Fibroblast of villous mesenchyme (primary cell): ENCODE measurements around the gene RNASE8. TPM values are rescaled to one million over a fixed set of nuclear protein-coding genes. Genes with fewer than 3 reads are reported as not detected.

Experiments
- DNase-seq: peaks from one replicate; pipeline ENCODE4 v3.0.0-alpha.2; 2010; ENCODE audit warnings: low read depth
- H3K4me3 ChIP-seq: 2 replicates; pipeline ENCODE4 v1.5.1; 2011; ENCODE audit warnings: low read depth, mild to moderate bottlenecking, low read length
- CTCF ChIP-seq: IDR thresholded peaks from 2 replicates; pipeline ENCODE4 v1.5.1; 2012; ENCODE audit warnings: low read depth, mild to moderate bottlenecking, low read length; ENCODE audit not compliant: insufficient read depth
- total RNA-seq: library from RNA; depleted of rRNA; stranded (reverse); fragments of >200 nt; gene quantifications from 2 replicates; pipeline ENCODE4 v1.2.3, GENCODE V29; 2012

Gene RNASE8
- total RNA-seq, 1 donor: not detected

GRCh38 chr14:21017528-21018245 is 39.9 kb upstream of the RNASE8 start:
- no peak overlapping the region for H3K4me3 ChIP-seq
- no peak for TF ChIP-seq CTCF
- DNase-seq: no peak

- no peak for DNase-seq
- H3K4me3 ChIP-seq: no peak overlapping the region
- TF ChIP-seq CTCF: no peak
Observed at GRCh38 chr14:21018286-21018685, 39.3 kb upstream of the RNASE8 start.

- TF ChIP-seq CTCF: no peak
- no peak for DNase-seq
- no peak overlapping the region for H3K4me3 ChIP-seq
Observed at GRCh38 chr14:21018781-21019180, 38.8 kb upstream of the RNASE8 start.

- no peak for TF ChIP-seq CTCF
- no peak for DNase-seq
- no peak overlapping the region for H3K4me3 ChIP-seq
Observed at GRCh38 chr14:21019366-21019765, 38.3 kb upstream of the RNASE8 start.

GRCh38 chr14:21020977-21021545 is 36.6 kb upstream of the RNASE8 start:
- TF ChIP-seq CTCF: no peak
- no peak overlapping the region for H3K4me3 ChIP-seq
- no peak for DNase-seq

GRCh38 chr14:21022686-21023085 is 34.9 kb upstream of the RNASE8 start:
- TF ChIP-seq CTCF: no peak
- H3K4me3 ChIP-seq: no peak overlapping the region
- DNase-seq: no peak
